Measurements from ENCODE around the gene ZNF784. TPM values are rescaled to one million over a fixed set of nuclear protein-coding genes. Genes with fewer than 3 reads are reported as not detected.

ZNF784 gene
- total and polyA plus RNA-seq, 2 of the 8 experiments (the other 6 are each of a cell fraction or from before 2014, with no cell fraction given): 6.5 to 8.0 TPM

- TF ChIP-seq RAD21 (IDR thresholded peaks at IDR 0.05 in 1 of 2, conservative IDR thresholded peaks at IDR 0.05 in 1 of 2; ENCODE audit: low read depth in 2 of 2, low read length in 2 of 2) (no peak), TBP (IDR thresholded peaks at IDR 0.05; ENCODE audit: low read depth, low read length) (no peak), MAFK (IDR thresholded peaks at IDR 0.05; ENCODE audit: low read depth, low read length) (no peak)
Measured at GRCh38 chr19:55650602-55651230, 26.4 kb upstream of the ZNF784 start (continued).
